GM18502 (cell line): Measurements from ENCODE around the gene AOC3.
A peak's percentile ranks its signal among the peaks of the same experiment; 100 is the strongest.

Experiments
- ATAC-seq: cut with Tn5 transposase; IDR thresholded peaks from one replicate; pipeline ENCODE4 v1.9.1; 2021; ENCODE audit warnings: mild to moderate bottlenecking; ENCODE audit not compliant: unreplicated experiment, poor library complexity

The AOC3 gene, protein sequence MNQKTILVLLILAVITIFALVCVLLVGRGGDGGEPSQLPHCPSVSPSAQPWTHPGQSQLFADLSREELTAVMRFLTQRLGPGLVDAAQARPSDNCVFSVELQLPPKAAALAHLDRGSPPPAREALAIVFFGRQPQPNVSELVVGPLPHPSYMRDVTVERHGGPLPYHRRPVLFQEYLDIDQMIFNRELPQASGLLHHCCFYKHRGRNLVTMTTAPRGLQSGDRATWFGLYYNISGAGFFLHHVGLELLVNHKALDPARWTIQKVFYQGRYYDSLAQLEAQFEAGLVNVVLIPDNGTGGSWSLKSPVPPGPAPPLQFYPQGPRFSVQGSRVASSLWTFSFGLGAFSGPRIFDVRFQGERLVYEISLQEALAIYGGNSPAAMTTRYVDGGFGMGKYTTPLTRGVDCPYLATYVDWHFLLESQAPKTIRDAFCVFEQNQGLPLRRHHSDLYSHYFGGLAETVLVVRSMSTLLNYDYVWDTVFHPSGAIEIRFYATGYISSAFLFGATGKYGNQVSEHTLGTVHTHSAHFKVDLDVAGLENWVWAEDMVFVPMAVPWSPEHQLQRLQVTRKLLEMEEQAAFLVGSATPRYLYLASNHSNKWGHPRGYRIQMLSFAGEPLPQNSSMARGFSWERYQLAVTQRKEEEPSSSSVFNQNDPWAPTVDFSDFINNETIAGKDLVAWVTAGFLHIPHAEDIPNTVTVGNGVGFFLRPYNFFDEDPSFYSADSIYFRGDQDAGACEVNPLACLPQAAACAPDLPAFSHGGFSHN

DNA sequence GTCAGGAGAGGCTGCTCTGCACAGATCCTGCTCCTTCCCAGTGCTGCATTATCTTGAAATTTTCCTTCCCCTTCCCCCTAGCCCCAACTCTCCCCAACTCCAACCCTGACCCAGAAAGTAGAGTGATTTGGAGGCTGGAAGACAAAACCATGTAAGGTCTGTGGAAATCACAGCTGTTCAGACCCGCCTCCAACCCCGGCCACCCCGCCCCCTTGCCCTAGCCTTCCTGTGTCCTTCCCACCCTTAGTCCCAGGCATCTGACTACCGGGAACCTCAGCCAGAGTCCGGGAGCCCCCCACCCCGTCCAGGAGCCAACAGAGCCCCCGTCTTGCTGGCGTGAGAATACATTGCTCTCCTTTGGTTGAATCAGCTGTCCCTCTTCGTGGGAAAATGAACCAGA is at the start of gene AOC3:
AOC3 (plus strand) TSS at position 246 of the 400 bp plus-strand sequence; CDS start at position 391, 145 bp downstream.
- ATAC-seq, result no peak

DNA sequence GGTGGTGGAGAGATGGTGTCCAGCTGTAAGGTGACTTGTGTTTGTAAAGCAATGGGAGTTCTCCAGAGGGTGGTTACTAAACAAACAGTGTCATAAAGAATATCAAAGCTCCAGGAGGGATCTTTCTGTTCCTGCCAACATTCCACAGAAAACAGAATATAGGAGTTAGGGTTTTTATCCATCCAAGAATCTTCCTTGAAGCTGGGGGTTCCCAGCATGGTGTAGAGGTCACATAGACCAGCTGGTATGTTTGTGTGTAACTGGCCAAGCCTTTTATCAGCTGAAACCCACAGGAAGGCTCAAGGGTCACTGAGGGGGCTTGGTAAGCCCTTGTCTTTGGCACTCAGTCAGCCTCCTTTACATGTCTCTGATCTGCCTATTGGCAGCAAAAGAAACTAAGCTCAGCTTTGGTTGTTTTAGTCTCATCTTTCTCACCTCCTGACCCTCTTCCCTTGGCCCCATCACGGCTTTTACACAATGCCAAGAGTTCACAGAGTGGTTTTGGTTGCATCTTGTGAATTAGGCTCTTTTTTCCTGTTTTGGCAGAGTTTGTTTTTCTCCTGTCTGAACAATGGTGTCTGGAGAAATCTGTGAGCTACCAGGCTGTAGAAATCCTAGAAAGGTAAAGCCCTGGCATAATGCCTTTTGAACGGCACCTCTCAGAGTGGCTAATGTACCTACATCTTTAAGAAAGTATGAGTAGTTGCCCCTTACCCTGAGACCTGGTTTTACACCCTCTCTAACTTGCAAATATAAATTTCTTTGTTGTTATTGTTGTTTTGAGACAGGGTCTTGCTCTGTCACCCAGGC is 47.7 kb upstream of the AOC3 start:
- no peak for ATAC-seq

- no peak for ATAC-seq
Measured at GRCh38 chr17:42804918-42805367, 46.1 kb upstream of the AOC3 start.

DNA sequence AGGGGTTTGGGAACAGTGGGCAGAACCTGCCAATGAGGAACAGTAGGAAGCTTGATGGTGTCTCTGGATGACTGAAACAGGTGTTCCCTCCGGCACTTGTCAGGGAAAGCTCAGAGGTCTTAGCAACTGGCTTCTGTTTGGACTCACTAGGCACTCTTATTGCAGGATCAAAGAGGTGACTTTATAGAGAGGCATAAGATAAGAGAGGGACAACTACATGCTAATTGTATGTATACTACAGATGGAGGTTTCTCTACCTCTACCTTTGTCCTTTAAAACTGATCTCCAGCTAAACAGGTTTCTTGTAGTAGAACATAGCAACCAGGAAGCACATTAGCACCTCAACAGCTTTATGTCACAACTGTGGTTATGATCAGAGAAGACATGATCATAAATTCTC is 44.8 kb upstream of the AOC3 start:
- no peak for ATAC-seq

GRCh38 chr17:42809250-42809649 is 41.7 kb upstream of the AOC3 start:
- no peak for ATAC-seq

DNA sequence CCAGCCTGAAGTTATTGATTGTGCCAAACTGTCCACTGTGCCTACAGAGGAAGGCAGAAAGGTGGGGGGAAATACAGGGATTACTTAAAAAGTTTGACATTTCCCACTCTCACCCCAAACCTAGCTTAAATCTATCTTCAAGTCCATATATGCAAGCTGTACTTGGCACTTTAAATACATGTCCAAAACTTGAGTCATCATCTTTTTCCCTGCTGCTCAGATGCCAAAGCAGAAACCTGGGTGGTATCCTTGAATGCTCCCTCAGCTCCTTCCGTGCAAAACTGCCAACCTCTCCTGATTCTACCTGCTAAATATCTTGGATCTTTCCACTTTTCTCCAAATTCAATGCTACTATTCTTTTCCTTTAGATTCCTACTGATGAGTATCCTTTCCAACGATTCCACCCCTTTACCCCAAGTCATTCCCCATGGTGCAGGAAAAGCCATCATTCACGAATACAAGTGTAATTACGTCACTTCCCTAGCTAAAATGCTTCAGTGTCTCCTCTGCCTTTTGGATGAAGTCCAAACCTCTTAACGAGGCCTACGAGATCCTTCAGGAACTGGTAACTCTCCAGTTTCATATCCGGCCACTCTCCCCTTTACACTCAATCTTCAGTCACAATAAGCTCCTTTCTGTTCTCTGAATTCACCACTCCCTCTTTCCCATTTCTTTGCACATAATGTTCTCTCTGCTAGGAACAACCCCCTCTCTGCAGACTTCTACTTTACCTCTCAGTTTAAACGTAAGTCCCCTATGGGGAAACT is 36.2 kb upstream of the AOC3 start:
- ATAC-seq, result no peak

DNA sequence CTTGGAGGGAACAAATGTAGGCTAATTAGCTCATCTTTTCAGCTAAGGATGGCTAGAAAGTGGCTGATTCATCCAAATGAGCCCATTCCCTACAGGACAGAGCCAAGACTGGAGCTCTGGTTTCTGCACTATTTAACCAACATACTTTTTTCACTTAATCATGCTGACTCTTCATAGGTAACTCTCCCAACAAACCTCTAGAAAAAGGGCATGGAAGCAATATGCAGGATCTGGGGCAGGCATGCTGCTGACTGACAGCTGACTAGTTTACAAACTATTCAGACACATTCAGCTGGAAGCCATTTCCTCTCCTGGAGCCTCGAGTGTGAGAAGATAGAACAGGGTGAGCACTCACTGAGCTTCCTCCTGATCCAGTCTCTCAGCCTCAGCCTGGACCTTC is 33.1 kb upstream of the AOC3 start:
- no peak for ATAC-seq

DNA sequence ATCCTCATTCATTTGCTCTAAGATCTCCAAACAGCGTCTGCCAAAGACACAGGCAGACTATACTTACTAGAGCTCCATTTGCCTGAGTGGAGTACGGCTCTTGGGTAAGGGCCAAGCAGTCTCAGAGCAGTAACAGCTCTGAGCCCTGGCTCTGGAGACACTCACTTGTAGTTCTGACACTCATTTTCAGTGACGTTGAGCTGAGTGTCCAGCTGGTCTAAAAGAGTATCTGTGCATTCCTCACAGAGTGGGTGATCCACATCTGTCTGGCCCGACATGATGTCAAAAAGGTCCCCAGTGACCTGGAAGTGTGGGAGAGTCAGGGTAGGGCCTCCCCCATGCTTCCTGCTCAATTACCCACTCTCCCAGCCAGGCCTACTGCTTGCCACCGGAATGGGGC is 32.6 kb upstream of the AOC3 start:
- ATAC-seq, result no peak

DNA sequence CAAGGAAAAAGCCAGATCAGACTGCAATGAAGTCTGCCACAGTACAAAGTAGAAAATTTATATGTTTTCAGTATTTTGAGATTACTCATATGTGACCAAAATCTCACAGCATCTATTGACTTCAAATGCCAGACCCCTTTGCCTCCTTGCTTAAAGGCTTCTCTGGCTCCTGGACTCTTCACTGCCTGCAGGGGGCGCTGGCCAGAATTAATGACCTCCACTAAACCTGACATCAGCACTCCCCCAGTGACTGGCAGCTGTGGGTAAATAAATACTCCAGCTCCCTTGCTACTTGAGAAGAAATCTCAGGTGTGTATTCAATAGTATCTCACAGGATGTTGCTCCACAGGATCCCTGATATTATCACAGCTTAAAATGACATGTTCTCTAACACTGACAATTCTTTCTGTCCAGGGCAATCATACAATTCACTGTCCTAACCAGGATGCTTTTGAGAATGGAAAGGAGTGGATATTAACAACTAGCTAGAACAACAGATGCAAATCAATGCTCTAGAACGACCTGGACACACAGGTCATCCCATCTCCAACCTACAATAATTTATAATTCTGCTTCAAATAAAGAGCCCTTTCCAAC is 31.0 kb upstream of the AOC3 start:
- ATAC-seq, result no peak

GRCh38 chr17:42821176-42821575 is 29.8 kb upstream of the AOC3 start:
- no peak for ATAC-seq

- no peak for ATAC-seq
Measured at GRCh38 chr17:42827472-42827871, 23.5 kb upstream of the AOC3 start.

DNA sequence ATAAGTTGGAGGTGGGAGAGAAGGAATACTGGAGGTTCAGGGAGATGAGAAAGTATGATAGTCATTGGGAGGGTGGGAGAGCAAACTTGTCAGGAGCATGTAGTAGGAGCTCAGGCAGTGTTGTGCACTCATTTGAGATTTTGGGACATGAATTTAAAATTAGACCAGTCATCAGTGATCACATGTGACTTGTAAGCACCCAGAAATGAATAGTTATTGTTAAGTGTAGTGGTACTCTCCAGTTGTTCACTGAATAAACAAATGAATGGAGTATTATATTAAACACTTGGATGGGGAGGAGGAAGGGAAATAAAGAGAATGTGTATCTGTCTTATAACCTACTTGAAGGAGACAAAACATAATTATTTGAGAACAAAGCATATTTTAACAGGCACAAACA is 20.0 kb upstream of the AOC3 start:
- ATAC-seq, result no peak

DNA sequence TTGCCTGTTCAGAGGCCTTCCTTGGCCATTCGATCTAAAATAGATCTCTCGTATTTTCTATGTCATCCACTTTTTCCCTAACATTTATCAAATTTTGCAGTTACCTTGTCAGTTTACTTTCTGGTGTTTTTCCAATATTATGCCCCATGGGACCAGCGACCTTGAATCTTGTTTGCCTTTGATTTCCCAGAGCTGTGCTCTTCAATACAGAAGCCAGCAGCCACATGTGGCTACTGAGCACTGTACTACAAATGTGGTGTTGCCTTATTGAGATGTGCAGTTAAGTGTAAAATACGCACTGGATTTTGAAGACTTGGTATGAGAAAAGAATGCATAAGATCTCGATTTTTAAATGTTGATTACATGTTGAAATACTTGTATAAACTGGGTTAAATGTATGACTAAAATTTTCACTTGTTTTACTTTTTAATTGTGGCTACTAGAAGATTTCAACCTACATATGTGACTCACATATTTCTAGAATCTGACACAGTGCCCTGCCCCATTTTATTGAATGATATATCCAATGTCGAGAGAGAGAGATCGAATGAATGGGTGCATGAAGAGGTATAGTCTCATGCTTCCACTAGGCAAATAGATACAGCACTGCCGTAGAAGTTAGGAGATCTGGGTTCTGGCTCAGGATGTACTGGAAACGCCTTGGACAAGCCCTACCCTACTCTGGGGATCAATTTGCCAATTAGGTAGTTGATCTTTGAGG is 18.6 kb upstream of the AOC3 start:
- peak; percentile 5 for ATAC-seq

DNA sequence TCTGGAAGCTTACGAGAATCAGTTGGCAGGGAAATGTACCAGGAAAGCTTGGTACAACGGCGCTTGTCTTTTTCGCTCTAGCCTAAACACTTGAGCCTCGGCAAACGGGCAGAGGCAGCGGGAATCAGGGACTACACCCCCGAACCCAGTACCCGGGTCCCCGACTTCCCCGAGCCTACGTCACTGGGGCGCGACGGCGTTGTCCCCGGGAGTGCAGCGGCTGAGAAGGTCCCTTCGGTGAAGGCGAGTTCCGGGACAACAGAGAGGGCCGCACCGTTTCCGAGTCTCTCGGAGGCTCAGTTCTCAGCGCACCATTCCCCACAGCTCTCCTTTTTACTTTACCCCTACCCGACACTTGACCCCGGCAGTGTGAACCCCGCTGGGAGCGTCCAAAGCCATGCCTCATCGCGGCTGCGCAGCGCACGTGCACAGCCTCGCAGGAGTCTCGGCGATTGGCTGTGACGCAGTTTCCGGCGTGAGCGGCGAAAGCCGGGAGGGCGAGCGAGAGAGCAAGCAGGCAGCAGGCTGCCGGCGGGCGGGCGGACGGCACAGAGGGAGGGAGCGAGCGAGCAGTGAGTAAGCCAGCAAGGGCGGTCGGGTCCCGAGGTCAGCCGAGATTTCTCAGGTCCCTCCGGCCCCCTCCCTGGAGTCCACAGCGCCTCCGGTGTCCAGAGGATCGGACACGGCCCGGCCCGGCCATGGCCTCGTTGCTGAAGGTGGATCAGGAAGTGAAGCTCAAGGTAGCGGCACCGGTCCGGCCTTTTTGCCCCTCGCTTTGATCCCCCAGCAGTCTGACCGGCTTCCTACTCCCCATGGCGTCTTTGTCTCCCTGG is 17.8 kb upstream of the AOC3 start, which contains the start of gene PSME3:
PSME3 (plus strand) TSS at position 464 of the 833 bp plus-strand sequence; CDS start at position 699, 235 bp downstream.
- peak; percentile 88 for ATAC-seq

DNA sequence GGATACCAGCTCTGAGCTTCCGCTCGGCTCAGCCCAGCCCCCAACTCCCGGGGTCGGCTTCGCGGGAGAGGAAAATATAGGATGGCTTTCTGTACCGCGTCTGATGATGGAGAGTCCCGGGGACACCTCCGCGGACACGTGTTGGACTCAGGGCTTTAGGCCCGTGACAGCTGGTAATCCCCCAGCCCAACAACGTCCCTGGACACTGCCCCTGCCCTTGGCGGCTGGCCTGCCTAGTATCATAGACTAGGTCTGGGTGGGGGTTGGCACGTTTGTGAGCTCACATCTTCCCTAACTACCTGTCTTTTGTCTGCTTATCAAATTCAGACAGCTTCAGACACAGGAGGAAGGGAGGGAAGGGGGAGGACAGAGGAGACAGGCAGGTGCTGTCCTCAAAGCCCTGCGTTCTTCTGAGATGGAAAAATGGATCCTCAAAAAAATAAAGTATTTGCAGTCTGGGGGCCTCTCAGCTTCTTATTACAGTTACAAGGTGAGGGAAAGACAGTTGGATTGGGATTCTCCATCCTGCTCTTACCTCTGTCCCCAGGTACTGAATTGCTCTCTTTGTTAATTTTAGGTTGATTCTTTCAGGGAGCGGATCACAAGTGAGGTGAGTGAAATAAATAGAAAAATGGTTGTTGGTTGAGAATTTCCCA is 17.1 kb upstream of the AOC3 start:
- ATAC-seq, result peak; percentile 15

DNA sequence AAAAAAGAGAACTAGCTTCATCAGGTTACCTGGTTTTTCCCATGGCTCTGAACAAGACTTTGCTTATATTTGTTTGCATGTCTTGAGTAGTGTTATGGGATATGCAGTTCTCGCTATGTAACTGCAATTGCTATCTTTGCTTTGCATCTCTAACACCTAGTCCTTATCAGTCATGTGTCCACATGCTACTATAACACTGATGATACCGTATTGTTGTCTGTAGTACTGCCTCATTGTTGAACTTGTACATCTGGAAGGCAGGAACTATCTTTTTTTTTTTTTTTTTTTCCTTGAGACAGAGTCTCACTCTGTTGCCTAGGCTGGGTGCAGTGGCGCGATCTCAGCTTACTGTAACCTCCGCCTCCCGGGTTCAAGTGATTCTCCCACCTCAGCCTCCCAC is 15.3 kb upstream of the AOC3 start:
- no peak for ATAC-seq

DNA sequence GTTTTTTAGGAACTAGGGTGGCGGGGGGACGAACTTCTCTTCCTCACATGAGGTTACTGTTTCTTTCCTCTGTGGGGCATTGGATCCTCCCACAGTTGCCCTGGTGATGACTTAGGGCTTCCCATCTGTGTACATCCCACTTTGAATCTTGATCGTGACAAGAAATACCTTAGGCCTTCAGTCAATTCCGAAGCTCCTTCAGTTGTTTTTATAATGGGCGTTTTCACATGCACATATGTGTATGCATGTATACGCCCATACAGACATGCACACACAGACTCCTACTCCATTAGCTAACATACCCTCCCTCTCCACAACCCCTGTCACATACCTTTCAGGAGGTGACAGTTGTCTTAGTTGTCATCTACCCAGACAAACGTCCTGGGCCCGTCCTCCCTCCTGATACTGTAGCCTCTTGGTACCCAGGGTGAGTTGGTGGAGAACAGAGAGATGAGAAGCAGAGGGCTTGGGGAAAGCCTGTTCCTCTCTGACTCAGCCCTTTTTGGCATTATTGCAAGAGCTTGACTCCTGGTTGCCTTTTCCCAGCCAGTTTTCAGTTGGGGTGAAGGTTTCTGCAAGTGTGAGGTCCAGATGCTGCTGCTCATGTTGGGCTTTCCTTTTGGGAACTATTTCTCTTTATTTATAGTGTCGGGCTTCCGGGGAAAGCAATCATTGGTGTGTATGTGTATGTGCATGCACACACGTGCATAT is 8.9 kb upstream of the AOC3 start:
- ATAC-seq, result no peak
